ENCODE data around the gene ZFX.

GRCh38 chrX:24184018-24184417 lies 34.5 kb downstream of the ZFX start:
- no peak for TF ChIP-seq CTCF (IDR thresholded peaks at IDR 0.05)
- no peak for TF ChIP-seq POLR2A (IDR thresholded peaks at IDR 0.05)

Data from suprapubic skin (tissue), 3 donors.